ENCODE results near the gene ILKAP.

DNA sequence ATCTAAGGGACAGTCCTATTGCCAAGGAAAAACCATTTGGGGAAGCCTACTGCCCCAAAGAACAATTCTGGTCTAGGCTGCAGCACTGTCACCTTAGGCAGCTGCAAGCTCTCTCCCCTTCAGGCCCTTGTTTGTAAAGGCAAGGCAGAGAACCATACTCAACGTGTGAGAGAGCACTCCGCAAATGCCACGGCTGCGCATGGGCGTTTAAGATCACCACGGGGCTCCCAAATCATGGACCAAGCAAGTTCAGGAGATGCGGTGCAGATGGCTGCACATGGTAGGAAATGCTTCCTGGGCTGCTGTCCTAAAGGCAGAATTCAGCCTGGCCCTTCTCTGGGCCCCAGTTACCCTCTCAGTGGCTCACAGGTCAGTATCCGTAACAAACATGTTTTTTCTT lies 29.2 kb downstream of the ILKAP start:
- TF ChIP-seq POLR2AphosphoS5 (IDR thresholded peaks at IDR 0.05; ENCODE audit: low read depth) (no peak), SPI1 (IDR thresholded peaks at IDR 0.05; ENCODE audit: borderline replicate concordance, low read depth) (no peak)
- TF ChIP-seq, protein P1, sequence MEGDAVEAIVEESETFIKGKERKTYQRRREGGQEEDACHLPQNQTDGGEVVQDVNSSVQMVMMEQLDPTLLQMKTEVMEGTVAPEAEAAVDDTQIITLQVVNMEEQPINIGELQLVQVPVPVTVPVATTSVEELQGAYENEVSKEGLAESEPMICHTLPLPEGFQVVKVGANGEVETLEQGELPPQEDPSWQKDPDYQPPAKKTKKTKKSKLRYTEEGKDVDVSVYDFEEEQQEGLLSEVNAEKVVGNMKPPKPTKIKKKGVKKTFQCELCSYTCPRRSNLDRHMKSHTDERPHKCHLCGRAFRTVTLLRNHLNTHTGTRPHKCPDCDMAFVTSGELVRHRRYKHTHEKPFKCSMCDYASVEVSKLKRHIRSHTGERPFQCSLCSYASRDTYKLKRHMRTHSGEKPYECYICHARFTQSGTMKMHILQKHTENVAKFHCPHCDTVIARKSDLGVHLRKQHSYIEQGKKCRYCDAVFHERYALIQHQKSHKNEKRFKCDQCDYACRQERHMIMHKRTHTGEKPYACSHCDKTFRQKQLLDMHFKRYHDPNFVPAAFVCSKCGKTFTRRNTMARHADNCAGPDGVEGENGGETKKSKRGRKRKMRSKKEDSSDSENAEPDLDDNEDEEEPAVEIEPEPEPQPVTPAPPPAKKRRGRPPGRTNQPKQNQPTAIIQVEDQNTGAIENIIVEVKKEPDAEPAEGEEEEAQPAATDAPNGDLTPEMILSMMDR (IDR thresholded peaks at IDR 0.05; ENCODE audit: insufficient read depth, low read length), result no peak
